Limb (tissue), 2 donors: ENCODE results near the gene EGFR.

Experiments
- DNase-seq, 2 donors: peaks; one replicate each; pipeline ENCODE4 v3.0.0-alpha.2; 2016; ENCODE audit errors: extremely low spot score in 2 of 2

EGFR gene

GRCh38 chr7:55081068-55081467 is 62.3 kb downstream of the EGFR start:
- DNase-seq: no peak

GRCh38 chr7:55081472-55082227 is 62.8 kb downstream of the EGFR start:
- no peak for DNase-seq

GRCh38 chr7:55082228-55082603 is 63.4 kb downstream of the EGFR start:
- DNase-seq: no peak

GRCh38 chr7:55083206-55083605 is 64.4 kb downstream of the EGFR start:
- DNase-seq: no peak

GRCh38 chr7:55084307-55084706 is 65.5 kb downstream of the EGFR start:
- DNase-seq: no peak

- DNase-seq: no peak
Measured at GRCh38 chr7:55085511-55086412, 66.9 kb downstream of the EGFR start.

- no peak for DNase-seq
Measured at GRCh38 chr7:55086413-55087201, 67.8 kb downstream of the EGFR start.

- DNase-seq: no peak
Measured at GRCh38 chr7:55087521-55087961, 68.7 kb downstream of the EGFR start.

GRCh38 chr7:55088107-55088506 is 69.3 kb downstream of the EGFR start:
- DNase-seq: no peak

GRCh38 chr7:55088620-55089019 is 69.8 kb downstream of the EGFR start:
- DNase-seq: no peak

GRCh38 chr7:55092186-55092974 is 73.6 kb downstream of the EGFR start:
- DNase-seq: no peak

- DNase-seq: no peak
Measured at GRCh38 chr7:55092975-55093373, 74.2 kb downstream of the EGFR start.

GRCh38 chr7:55093674-55094073 is 74.9 kb downstream of the EGFR start:
- no peak for DNase-seq

- no peak for DNase-seq
Measured at GRCh38 chr7:55094092-55094690, 75.4 kb downstream of the EGFR start.

GRCh38 chr7:55095672-55096071 is 76.9 kb downstream of the EGFR start:
- DNase-seq: no peak

- no peak for DNase-seq
Measured at GRCh38 chr7:55096323-55096722, 77.5 kb downstream of the EGFR start.

- no peak for DNase-seq
Measured at GRCh38 chr7:55097100-55097499, 78.3 kb downstream of the EGFR start.

- no peak for DNase-seq
Measured at GRCh38 chr7:55099066-55099820, 80.4 kb downstream of the EGFR start.

- no peak for DNase-seq
Measured at GRCh38 chr7:55099821-55100543, 81.2 kb downstream of the EGFR start.
